Astrocyte (in vitro differentiated cells and primary cell): ENCODE results near the gene MYO1G. TPM values are rescaled to one million over a fixed set of nuclear protein-coding genes. Genes with fewer than 3 reads are reported as not detected.
A peak's percentile ranks its signal among the peaks of the same experiment; 100 is the strongest.
"Not testable (repeated sequence)": the region's sequence is repeated elsewhere in the genome, so short reads cannot be mapped to it uniquely, and the experiment has no call there.

Source experiments
- DNase-seq: peaks from one replicate; pipeline ENCODE4 v3.0.0-alpha.2; 2010; ENCODE audit warnings: low read depth
- FAIRE-seq: peaks from 2 replicates; lab custom pipeline; 2011; peaks lifted over from hg19 to GRCh38; lab: Jason Lieb, UNC
- H2AFZ ChIP-seq: 2 replicates; pipeline ENCODE4 v1.6.0; 2012; ENCODE audit warnings: low read depth, low read length, inconsistent platforms
- H3K27ac ChIP-seq: 2 replicates; pipeline ENCODE4 v1.5.1; 2011; ENCODE audit warnings: low read depth, low read length, inconsistent platforms
- H3K27me3 ChIP-seq: 2 replicates; pipeline ENCODE4 v1.6.0; 2011; ENCODE audit warnings: low read length, inconsistent platforms; ENCODE audit not compliant: insufficient read depth
- H3K36me3 ChIP-seq: 2 replicates; pipeline ENCODE4 v1.5.1; 2011; ENCODE audit warnings: low read length, inconsistent platforms; ENCODE audit not compliant: insufficient read depth
- H3K4me1 ChIP-seq: 2 replicates; pipeline ENCODE4 v1.5.1; 2011; ENCODE audit warnings: low read length, inconsistent platforms; ENCODE audit not compliant: insufficient read depth
- H3K4me2 ChIP-seq: 2 replicates; pipeline ENCODE4 v1.6.0; 2012; ENCODE audit warnings: low read length, inconsistent platforms
- H3K4me3 ChIP-seq: 2 replicates; pipeline ENCODE4 v1.5.1; 2011; ENCODE audit warnings: low read depth, mild to moderate bottlenecking, low read length, inconsistent platforms; ENCODE audit not compliant: insufficient read depth
- H3K79me2 ChIP-seq: 2 replicates; pipeline ENCODE4 v1.6.0; 2012; ENCODE audit warnings: mild to moderate bottlenecking, low read length, inconsistent platforms; ENCODE audit not compliant: insufficient read depth
- H3K9ac ChIP-seq: 2 replicates; pipeline ENCODE4 v1.6.0; 2012; ENCODE audit warnings: mild to moderate bottlenecking, low read length, inconsistent platforms
- H3K9me3 ChIP-seq: 2 replicates; pipeline ENCODE4 v1.5.1; 2012; ENCODE audit warnings: low read depth, mild to moderate bottlenecking, low read length, inconsistent platforms; ENCODE audit not compliant: insufficient read depth
- H4K20me1 ChIP-seq: 2 replicates; pipeline ENCODE4 v1.6.0; 2012; ENCODE audit warnings: low read length, inconsistent platforms; ENCODE audit not compliant: insufficient read depth
- H3K27ac Mint-ChIP-seq: one replicate; pipeline ENCODE4 v1.8.0; 2021; ENCODE audit warnings: mild to moderate bottlenecking, mixed read lengths; ENCODE audit not compliant: unreplicated experiment
- H3K27me3 Mint-ChIP-seq: one replicate; pipeline ENCODE4 v1.8.0; 2021; ENCODE audit warnings: low read depth, mixed read lengths; ENCODE audit not compliant: unreplicated experiment
- H3K36me3 Mint-ChIP-seq: one replicate; pipeline ENCODE4 v1.8.0; 2021; ENCODE audit warnings: low read depth, mixed read lengths; ENCODE audit not compliant: unreplicated experiment
- H3K4me1 Mint-ChIP-seq: one replicate; pipeline ENCODE4 v1.8.0; 2021; ENCODE audit warnings: low read depth, mixed read lengths; ENCODE audit not compliant: unreplicated experiment
- H3K4me3 Mint-ChIP-seq: one replicate; pipeline ENCODE4 v1.8.0; 2021; ENCODE audit warnings: mild to moderate bottlenecking, moderate library complexity, mixed read lengths; ENCODE audit not compliant: unreplicated experiment
- H3K9me3 Mint-ChIP-seq: one replicate; pipeline ENCODE4 v1.8.0; 2021; ENCODE audit warnings: mild to moderate bottlenecking, mixed read lengths; ENCODE audit not compliant: unreplicated experiment
- CTCF ChIP-seq: IDR thresholded peaks from 2 replicates; pipeline ENCODE4 v1.5.1; 2011; ENCODE audit warnings: low read depth, mild to moderate bottlenecking, inconsistent platforms, low read length, moderate library complexity; ENCODE audit not compliant: insufficient read depth
- EZH2 ChIP-seq: IDR thresholded peaks from 2 replicates; pipeline ENCODE4 v1.6.1; 2012; ENCODE audit warnings: mild to moderate bottlenecking, low read length, inconsistent platforms; ENCODE audit not compliant: insufficient read depth
- total RNA-seq: library from RNA; stranded (reverse); gene quantifications from 2 replicates; pipeline ENCODE4 v1.2.1, GENCODE V29; 2021

MYO1G gene
- total RNA-seq, 1 donor from 2014 or later = 0.11 TPM

- H3K4me3 Mint-ChIP-seq = no peak overlapping the region
- H3K4me1 Mint-ChIP-seq = peaks cover 5% of the 10 kb centered on the region
- no peak overlapping the region for H3K4me2 ChIP-seq
- H3K36me3 ChIP-seq = no peaks in the 10 kb centered on the region
- H3K27me3 Mint-ChIP-seq = no peaks in the 10 kb centered on the region
- H3K36me3 Mint-ChIP-seq = no peaks in the 10 kb centered on the region
- no peak overlapping the region for H3K27ac Mint-ChIP-seq
- H4K20me1 ChIP-seq = no peaks in the 10 kb centered on the region
- H3K4me3 ChIP-seq = no peak overlapping the region
- no peaks in the 10 kb centered on the region for H3K9me3 ChIP-seq
- H3K79me2 ChIP-seq = no peaks in the 10 kb centered on the region
- no peak for TF ChIP-seq CTCF
- no peak for TF ChIP-seq EZH2
- no peak overlapping the region for H2AFZ ChIP-seq
- H3K9me3 Mint-ChIP-seq = no peaks in the 10 kb centered on the region
- H3K27me3 ChIP-seq = no peaks in the 10 kb centered on the region
- H3K9ac ChIP-seq = no peak overlapping the region
- no peak overlapping the region for H3K27ac ChIP-seq
- no peak for FAIRE-seq
- no peak for DNase-seq
- H3K4me1 ChIP-seq = peaks cover 10% of the 10 kb centered on the region
These were observed 16.2 kb upstream of the MYO1G start for GRCh38 chr7:44994877-44995554.

- not testable (repeated sequence) for H3K27ac Mint-ChIP-seq, H4K20me1 ChIP-seq, DNase-seq, H3K27ac ChIP-seq, H3K4me1 Mint-ChIP-seq, H2AFZ ChIP-seq, H3K9ac ChIP-seq, H3K79me2 ChIP-seq, H3K36me3 Mint-ChIP-seq, H3K27me3 Mint-ChIP-seq, FAIRE-seq, H3K9me3 Mint-ChIP-seq, H3K9me3 ChIP-seq, H3K36me3 ChIP-seq, H3K4me3 Mint-ChIP-seq, H3K4me3 ChIP-seq, H3K4me2 ChIP-seq, H3K27me3 ChIP-seq
- peaks cover 12% of the 10 kb centered on the region for H3K4me1 ChIP-seq
These were observed 13.4 kb upstream of the MYO1G start for GRCh38 chr7:44992004-44992795.

GRCh38 chr7:44990109-44991023 lies 11.6 kb upstream of the MYO1G start:
- H3K9me3 ChIP-seq = no peaks in the 10 kb centered on the region
- Mint-ChIP-seq H3K4me1 (peaks cover 13% of the 10 kb centered on the region), H3K4me3 (no peak overlapping the region), H3K9me3 (no peaks in the 10 kb centered on the region), H3K27ac (peak overlapping the region; percentile 66), H3K36me3 (peaks cover 6% of the 10 kb centered on the region), H3K27me3 (no peaks in the 10 kb centered on the region)
- peaks cover 8% of the 10 kb centered on the region for H4K20me1 ChIP-seq
- peak overlapping the region; percentile 73 for H3K9ac ChIP-seq
- TF ChIP-seq CTCF (no peak), EZH2 (no peak)
- peak overlapping the region; percentile 73 for H3K4me2 ChIP-seq
- DNase-seq = peak; percentile 91
- H3K36me3 ChIP-seq = peaks cover under 1% of the 10 kb centered on the region
- H2AFZ ChIP-seq = peak overlapping the region; percentile 31
- peaks cover 17% of the 10 kb centered on the region for H3K4me1 ChIP-seq
- peak; percentile 20 for FAIRE-seq
- H3K27me3 ChIP-seq = no peaks in the 10 kb centered on the region
- H3K79me2 ChIP-seq = peaks cover 16% of the 10 kb centered on the region
- peak overlapping the region; percentile 82 for H3K27ac ChIP-seq
- no peak overlapping the region for H3K4me3 ChIP-seq
